ENCODE measurements around the gene EFNA3.

Gene EFNA3

GRCh38 chr1:155078469-155079209, at the start of gene EFNA3:
TSS of gene EFNA3 (plus strand) at chr1:155078837. CDS start at chr1:155078942, 105 bp downstream.
- DNase-seq = peak; percentile 89

GRCh38 chr1:155029513-155030242, 49.0 kb upstream of the EFNA3 start:
- no peak for DNase-seq

- no peak for DNase-seq
Observed at GRCh38 chr1:155030243-155030795, 48.3 kb upstream of the EFNA3 start.

- DNase-seq = no peak
Observed at GRCh38 chr1:155030899-155031298, 47.7 kb upstream of the EFNA3 start.

- no peak for DNase-seq
Observed at GRCh38 chr1:155032886-155033285, 45.8 kb upstream of the EFNA3 start.

- no peak for DNase-seq
Observed at GRCh38 chr1:155033524-155033923, 45.1 kb upstream of the EFNA3 start, which contains the start of the genes DCST1 and DCST2. TSS of gene DCST1 (plus strand) at chr1:155033824. CDS start at chr1:155034037, 213 bp downstream. TSS of gene DCST2 (minus strand) at chr1:155033781. CDS start at chr1:155033701, 80 bp downstream.

GRCh38 chr1:155034318-155035208, 44.1 kb upstream of the EFNA3 start:
- no peak for DNase-seq

- no peak for DNase-seq
Observed at GRCh38 chr1:155035936-155036335, 42.7 kb upstream of the EFNA3 start.

- no peak for DNase-seq
Observed at GRCh38 chr1:155037043-155037442, 41.6 kb upstream of the EFNA3 start.

GRCh38 chr1:155037851-155038441, 40.7 kb upstream of the EFNA3 start:
- no peak for DNase-seq

- DNase-seq = no peak
Observed at GRCh38 chr1:155038602-155039307, 39.9 kb upstream of the EFNA3 start.

GRCh38 chr1:155039308-155039669, 39.3 kb upstream of the EFNA3 start:
- no peak for DNase-seq

- DNase-seq = no peak
Observed at GRCh38 chr1:155040358-155041093, 38.1 kb upstream of the EFNA3 start.

GRCh38 chr1:155042789-155043188, 35.8 kb upstream of the EFNA3 start:
- DNase-seq = no peak

GRCh38 chr1:155043301-155043702, 35.3 kb upstream of the EFNA3 start:
- no peak for DNase-seq

GRCh38 chr1:155043793-155044192, 34.8 kb upstream of the EFNA3 start:
- no peak for DNase-seq

- no peak for DNase-seq
Observed at GRCh38 chr1:155044365-155044764, 34.3 kb upstream of the EFNA3 start.

GRCh38 chr1:155044812-155045657, 33.6 kb upstream of the EFNA3 start:
- peak; percentile 82 for DNase-seq

- DNase-seq = no peak
Observed at GRCh38 chr1:155048449-155049334, 29.9 kb upstream of the EFNA3 start.

All from eye (tissue), 1 donor.